Mesenchymal stem cell (in vitro differentiated cells and primary cell): Measurements from ENCODE around the gene CTDNEP1.

ENCODE experiments used
- DNase-seq: peaks from one replicate; pipeline ENCODE4 v3.0.0-alpha.2; 2013
- H2AFZ ChIP-seq: one replicate; pipeline ENCODE4 v1.6.1; 2013; ENCODE audit warnings: low read depth, mild to moderate bottlenecking, control low read depth, inconsistent platforms, low read length, moderate library complexity
- H2AK5ac ChIP-seq: 2 replicates; pipeline ENCODE4 v1.6.1; 2013; ENCODE audit warnings: low read length, moderate library complexity, mild to moderate bottlenecking, inconsistent platforms; ENCODE audit not compliant: severe bottlenecking
- H2BK120ac ChIP-seq: one replicate; pipeline ENCODE4 v1.6.1; 2013; ENCODE audit warnings: low read depth, mild to moderate bottlenecking, inconsistent platforms, low read length, moderate library complexity
- H2BK12ac ChIP-seq, 2 experiments: one replicate each; pipeline ENCODE4 v1.6.1; 2013; ENCODE audit warnings: inconsistent platforms in 2 of 2, low read length in 2 of 2, mild to moderate bottlenecking in 2 of 2, moderate library complexity in 2 of 2, control low read depth in 1 of 2
- H2BK15ac ChIP-seq: one replicate; pipeline ENCODE4 v1.6.1; 2013; ENCODE audit warnings: mild to moderate bottlenecking, low read depth, inconsistent platforms; ENCODE audit not compliant: poor library complexity, severe bottlenecking
- H2BK5ac ChIP-seq: 2 replicates; pipeline ENCODE4 v1.6.1; 2013; ENCODE audit warnings: low read depth, mild to moderate bottlenecking, low read length, control low read depth, inconsistent platforms; ENCODE audit not compliant: poor library complexity, severe bottlenecking
- H3K14ac ChIP-seq, 2 experiments: one replicate each; pipeline ENCODE4 v1.6.1; 2013; ENCODE audit warnings: inconsistent platforms in 2 of 2, low read length in 2 of 2, control low read depth in 1 of 2, mild to moderate bottlenecking in 1 of 2, moderate library complexity in 1 of 2
- H3K18ac ChIP-seq, 2 experiments: one replicate each; pipeline ENCODE4 v1.6.1; 2013; ENCODE audit warnings: inconsistent platforms in 2 of 2, low read length in 2 of 2, control low read depth in 1 of 2, low read depth in 1 of 2, mild to moderate bottlenecking in 1 of 2
- H3K23ac ChIP-seq, 2 experiments: one replicate each; pipeline ENCODE4 v1.6.1; 2013; ENCODE audit warnings: inconsistent platforms in 2 of 2, low read length in 2 of 2, mild to moderate bottlenecking in 2 of 2, moderate library complexity in 2 of 2, control low read depth in 1 of 2
- H3K27ac ChIP-seq: 2 replicates; pipeline ENCODE4 v1.5.1; 2013; ENCODE audit warnings: mild to moderate bottlenecking, moderate library complexity, low read length, control low read depth, inconsistent platforms; ENCODE audit not compliant: poor library complexity, severe bottlenecking
- H3K27me3 ChIP-seq, 2 experiments: 2 replicates each; pipeline versions ENCODE4 v1.6.1 to v1.7.0; 2013; ENCODE audit warnings: low read length in 2 of 2, mild to moderate bottlenecking in 2 of 2, moderate library complexity in 2 of 2, control low read depth in 1 of 2, inconsistent platforms in 1 of 2; ENCODE audit not compliant: control insufficient read depth in 1 of 2, insufficient read depth in 1 of 2
- H3K36me3 ChIP-seq, 2 experiments: 2 replicates each; pipeline versions ENCODE4 v1.6.1 to v1.7.0; 2013; ENCODE audit warnings: low read length in 2 of 2, control low read depth in 1 of 2, inconsistent platforms in 1 of 2, low read depth in 1 of 2, mild to moderate bottlenecking in 1 of 2; ENCODE audit not compliant: insufficient read depth in 2 of 2, control insufficient read depth in 1 of 2
- H3K4ac ChIP-seq, 2 experiments: one replicate each; pipeline ENCODE4 v1.6.1; 2013; ENCODE audit warnings: inconsistent platforms in 2 of 2, low read length in 2 of 2, mild to moderate bottlenecking in 2 of 2, moderate library complexity in 2 of 2, control low read depth in 1 of 2, low read depth in 1 of 2
- H3K4me1 ChIP-seq: 2 replicates; pipeline ENCODE4 v1.6.1; 2013; ENCODE audit warnings: low read depth, low read length, control low read depth; ENCODE audit not compliant: control insufficient read depth, insufficient read depth
- H3K4me2 ChIP-seq: 2 replicates; pipeline ENCODE4 v1.6.1; 2013; ENCODE audit warnings: low read length, mild to moderate bottlenecking, inconsistent platforms; ENCODE audit not compliant: poor library complexity, severe bottlenecking
- H3K4me3 ChIP-seq, 2 experiments: 2 replicates each; pipeline versions ENCODE4 v1.5.1 to v1.7.0; 2013; ENCODE audit warnings: low read length in 2 of 2, mild to moderate bottlenecking in 2 of 2, control low read depth in 1 of 2, low read depth in 1 of 2; ENCODE audit not compliant: insufficient read depth in 1 of 2
- H3K79me1 ChIP-seq: replicated peaks from 2 replicates; pipeline ENCODE4 v1.6.1; 2013; ENCODE audit warnings: mild to moderate bottlenecking, control low read depth, low read length, inconsistent platforms; ENCODE audit not compliant: poor library complexity, severe bottlenecking
- H3K9ac ChIP-seq: 2 replicates; pipeline ENCODE4 v1.7.0; 2013; ENCODE audit warnings: mild to moderate bottlenecking, low read length, moderate library complexity
- H3K9me3 ChIP-seq: 2 replicates; pipeline ENCODE4 v1.7.0; 2013; ENCODE audit warnings: mild to moderate bottlenecking, low read length; ENCODE audit not compliant: control insufficient read depth
- H4K8ac ChIP-seq: one replicate; pipeline ENCODE4 v1.6.1; 2013; ENCODE audit warnings: inconsistent platforms, mild to moderate bottlenecking, low read length, moderate library complexity
- H4K91ac ChIP-seq: one replicate; pipeline ENCODE4 v1.6.1; 2013; ENCODE audit warnings: mild to moderate bottlenecking, low read length, inconsistent platforms
- WGBS: methylation state at CpG from one replicate; pipeline ENCODE4 v1.1.7; 2013; ENCODE audit warnings: mixed read lengths; 5-methylcytosine and 5-hydroxymethylcytosine counted together

The CTDNEP1 gene

GRCh38 chr17:7281953-7282751 is 30.6 kb upstream of the CTDNEP1 start:
- no peaks in the 10 kb centered on the region for H3K79me1 ChIP-seq
- WGBS = 6% methylated on average over 34 of the region's 43 CpGs
- H3K18ac ChIP-seq = peak overlapping the region in 1 of 2 experiments; percentile 35
- peaks cover 50 to 55% of the 10 kb centered on the region in 2 experiments for H3K27me3 ChIP-seq
- peak overlapping the region; percentile 14 to 77 for H3K4me3 ChIP-seq
- no peak for DNase-seq
- no peak overlapping the region for H3K23ac ChIP-seq
- H2BK12ac ChIP-seq = no peak overlapping the region
- no peak overlapping the region for H2AFZ ChIP-seq
- H3K4me1 ChIP-seq = peaks cover 20% of the 10 kb centered on the region
- no peak overlapping the region for H2BK5ac ChIP-seq
- peak overlapping the region; percentile 43 for H4K91ac ChIP-seq
- peak overlapping the region in 1 of 2 experiments; percentile 30 for H3K14ac ChIP-seq
- peak overlapping the region; percentile 69 for H3K4me2 ChIP-seq
- H2AK5ac ChIP-seq = no peak overlapping the region
- peak overlapping the region; percentile 77 for H2BK15ac ChIP-seq
- H2BK120ac ChIP-seq = no peak overlapping the region
- no peaks in the 10 kb centered on the region for H3K9me3 ChIP-seq
- no peak overlapping the region for H3K9ac ChIP-seq
- no peak overlapping the region for H3K27ac ChIP-seq
- no peak overlapping the region for H3K4ac ChIP-seq
- no peaks in the 10 kb centered on the region for H3K36me3 ChIP-seq
- peak overlapping the region; percentile 7 for H4K8ac ChIP-seq

DNA sequence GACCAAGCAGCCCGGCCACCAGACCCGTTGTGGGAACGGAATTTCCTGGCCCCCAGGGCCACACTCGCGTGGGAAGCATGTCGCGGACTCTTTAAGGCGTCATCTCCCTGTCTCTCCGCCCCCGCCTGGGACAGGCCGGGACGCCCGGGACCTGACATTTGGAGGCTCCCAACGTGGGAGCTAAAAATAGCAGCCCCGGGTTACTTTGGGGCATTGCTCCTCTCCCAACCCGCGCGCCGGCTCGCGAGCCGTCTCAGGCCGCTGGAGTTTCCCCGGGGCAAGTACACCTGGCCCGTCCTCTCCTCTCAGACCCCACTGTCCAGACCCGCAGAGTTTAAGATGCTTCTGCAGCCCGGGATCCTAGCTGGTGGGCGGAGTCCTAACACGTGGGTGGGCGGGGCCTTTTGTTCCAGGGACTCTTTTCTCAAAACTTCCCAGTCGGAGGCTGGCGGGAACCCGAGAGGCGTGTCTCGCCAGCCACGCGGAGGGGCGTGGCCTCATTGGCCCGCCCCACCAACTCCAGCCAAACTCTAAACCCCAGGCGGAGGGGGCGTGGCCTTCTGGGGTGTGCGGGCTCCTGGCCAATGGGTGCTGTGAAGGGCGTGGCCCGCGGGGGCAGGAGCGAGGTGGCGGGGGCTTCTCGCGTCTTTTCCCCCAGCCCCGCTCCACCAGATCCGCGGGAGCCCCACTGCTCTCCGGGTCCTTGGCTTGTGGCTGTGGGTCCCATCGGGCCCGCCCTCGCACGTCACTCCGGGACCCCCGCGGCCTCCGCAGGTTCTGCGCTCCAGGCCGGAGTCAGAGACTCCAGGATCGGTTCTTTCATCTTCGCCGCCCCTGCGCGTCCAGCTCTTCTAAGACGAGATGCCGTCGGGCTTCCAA is 29.8 kb upstream of the CTDNEP1 start, which contains the start of gene SLC2A4:
Gene SLC2A4, plus strand, starts transcription at position 645 of the 879 bp plus-strand sequence. Its CDS starts 217 bp downstream, at position 862.
- peak within 1 kb of the TSS; percentile 7 for H4K8ac ChIP-seq
- H3K4ac ChIP-seq = no peak within 1 kb of the TSS
- no peak within 1 kb of the TSS for H2BK12ac ChIP-seq
- H3K14ac ChIP-seq = peak within 1 kb of the TSS in 1 of 2 experiments; percentile 30
- peak within 1 kb of the TSS; percentile 43 for H4K91ac ChIP-seq
- H3K4me3 ChIP-seq = peak within 1 kb of the TSS; percentile 41 to 77
- H3K79me1 ChIP-seq = no peaks in the 10 kb centered on the region
- peak within 1 kb of the TSS in 1 of 2 experiments; percentile 35 for H3K18ac ChIP-seq
- no peak within 1 kb of the TSS for H3K27ac ChIP-seq
- no peak within 1 kb of the TSS for H2AK5ac ChIP-seq
- H3K23ac ChIP-seq = peak within 1 kb of the TSS in 1 of 2 experiments; percentile 75
- H3K4me2 ChIP-seq = peak within 1 kb of the TSS; percentile 69
- H3K36me3 ChIP-seq = no peaks in the 10 kb centered on the region
- peak within 1 kb of the TSS; percentile 77 for H3K9ac ChIP-seq
- H3K9me3 ChIP-seq = no peaks in the 10 kb centered on the region
- H2BK120ac ChIP-seq = no peak within 1 kb of the TSS
- H2BK5ac ChIP-seq = no peak within 1 kb of the TSS
- peak within 1 kb of the TSS; percentile 80 for H2AFZ ChIP-seq
- H2BK15ac ChIP-seq = peak within 1 kb of the TSS; percentile 77
- peaks cover 44 to 51% of the 10 kb centered on the region in 2 experiments for H3K27me3 ChIP-seq
- 1% methylated on average over 62 of the region's 71 CpGs for WGBS
- peak; percentile 96 for DNase-seq
- H3K4me1 ChIP-seq = peaks cover 20% of the 10 kb centered on the region

- Histone ChIP-seq H3K36me3 (no peaks in the 10 kb centered on the region), H3K79me1 (no peaks in the 10 kb centered on the region), H4K91ac (no peak overlapping the region), H3K9me3 (no peaks in the 10 kb centered on the region), H2BK120ac (no peak overlapping the region), H3K23ac (no peak overlapping the region), H3K4me1 (peaks cover 20% of the 10 kb centered on the region), H3K9ac (peak overlapping the region; percentile 77), H3K4me2 (peak overlapping the region; percentile 69), H4K8ac (no peak overlapping the region), H3K14ac (no peak overlapping the region), H2BK12ac (no peak overlapping the region), H2BK15ac (no peak overlapping the region), H2BK5ac (no peak overlapping the region), H2AFZ (no peak overlapping the region), H3K4me3 (peak overlapping the region in 1 of 2 experiments; percentile 77), H2AK5ac (no peak overlapping the region), H3K27me3 (peaks cover 37 to 43% of the 10 kb centered on the region in 2 experiments), H3K18ac (no peak overlapping the region), H3K27ac (no peak overlapping the region), H3K4ac (no peak overlapping the region)
- WGBS = 1% methylated on average over 28 of the region's 29 CpGs
- DNase-seq = peak; percentile 86
Measured at GRCh38 chr17:7280519-7281073, 29.1 kb upstream of the CTDNEP1 start.
